T-helper 2 cell treated with Interferon-gamma antibody and Interleukin-4, amounts not matched to agents 5 μg/mL and 100 μg/mL, for 36 hours (primary cell): ENCODE measurements around the gene RYR2.

Experiments
- DNase-seq: peaks from one replicate; pipeline ENCODE4 v3.0.0; 2021; ENCODE audit warnings: low spot score
- H3K27ac Mint-ChIP-seq: one replicate; pipeline ENCODE4 v1.8.0; 2021; ENCODE audit warnings: mild to moderate bottlenecking, mixed read lengths
- H3K27me3 Mint-ChIP-seq: one replicate; pipeline ENCODE4 v1.8.0; 2021; ENCODE audit warnings: low read depth, mixed read lengths
- H3K36me3 Mint-ChIP-seq: one replicate; pipeline ENCODE4 v1.8.0; 2021; ENCODE audit warnings: low read depth, mixed read lengths
- H3K4me1 Mint-ChIP-seq: one replicate; pipeline ENCODE4 v1.8.0; 2021; ENCODE audit warnings: low read depth, mixed read lengths
- H3K4me3 Mint-ChIP-seq: one replicate; pipeline ENCODE4 v1.8.0; 2022; ENCODE audit warnings: mild to moderate bottlenecking, moderate library complexity, mixed read lengths
- H3K9me3 Mint-ChIP-seq: one replicate; pipeline ENCODE4 v1.8.0; 2021; ENCODE audit warnings: mixed read lengths

Gene RYR2

GRCh38 chr1:237187842-237188241 lies 145.9 kb downstream of the RYR2 start:
- Mint-ChIP-seq H3K4me1 (no peaks in the 10 kb centered on the region), H3K9me3 (no peaks in the 10 kb centered on the region), H3K27me3 (no peaks in the 10 kb centered on the region), H3K27ac (no peak overlapping the region), H3K4me3 (no peak overlapping the region), H3K36me3 (no peaks in the 10 kb centered on the region)
- no peak for DNase-seq

- DNase-seq: no peak
- H3K36me3 Mint-ChIP-seq: no peaks in the 10 kb centered on the region
- no peak overlapping the region for H3K27ac Mint-ChIP-seq
- H3K27me3 Mint-ChIP-seq: no peaks in the 10 kb centered on the region
- no peaks in the 10 kb centered on the region for H3K9me3 Mint-ChIP-seq
- no peak overlapping the region for H3K4me3 Mint-ChIP-seq
- no peaks in the 10 kb centered on the region for H3K4me1 Mint-ChIP-seq
Observed at GRCh38 chr1:237191403-237191802, 149.4 kb downstream of the RYR2 start.

GRCh38 chr1:237197470-237198425 lies 155.8 kb downstream of the RYR2 start:
- DNase-seq: no peak
- H3K27ac Mint-ChIP-seq: no peak overlapping the region

GRCh38 chr1:237199026-237199425 lies 157.0 kb downstream of the RYR2 start:
- Mint-ChIP-seq H3K9me3 (no peaks in the 10 kb centered on the region), H3K27me3 (no peaks in the 10 kb centered on the region), H3K36me3 (no peaks in the 10 kb centered on the region), H3K27ac (no peak overlapping the region), H3K4me1 (no peaks in the 10 kb centered on the region), H3K4me3 (no peak overlapping the region)
- no peak for DNase-seq

More at GRCh38 chr1:237197470-237198425, 155.8 kb downstream of the RYR2 start:
- H3K9me3 Mint-ChIP-seq: no peaks in the 10 kb centered on the region
- H3K27me3 Mint-ChIP-seq: no peaks in the 10 kb centered on the region
- no peaks in the 10 kb centered on the region for H3K36me3 Mint-ChIP-seq
- H3K4me3 Mint-ChIP-seq: no peak overlapping the region
- H3K4me1 Mint-ChIP-seq: no peaks in the 10 kb centered on the region

- no peaks in the 10 kb centered on the region for H3K9me3 Mint-ChIP-seq
- no peak overlapping the region for H3K27ac Mint-ChIP-seq
- H3K27me3 Mint-ChIP-seq: no peaks in the 10 kb centered on the region
- DNase-seq: no peak
- no peak overlapping the region for H3K4me3 Mint-ChIP-seq
- no peaks in the 10 kb centered on the region for H3K4me1 Mint-ChIP-seq
- no peaks in the 10 kb centered on the region for H3K36me3 Mint-ChIP-seq
Observed at GRCh38 chr1:237201155-237201554, 159.2 kb downstream of the RYR2 start.

GRCh38 chr1:237204841-237205240 lies 162.9 kb downstream of the RYR2 start:
- Mint-ChIP-seq H3K27me3 (no peaks in the 10 kb centered on the region), H3K4me1 (no peaks in the 10 kb centered on the region), H3K36me3 (no peaks in the 10 kb centered on the region), H3K4me3 (no peak overlapping the region), H3K27ac (no peak overlapping the region), H3K9me3 (no peaks in the 10 kb centered on the region)
- DNase-seq: no peak

GRCh38 chr1:237205400-237206064 lies 163.5 kb downstream of the RYR2 start:
- Mint-ChIP-seq H3K27me3 (no peaks in the 10 kb centered on the region), H3K4me3 (no peak overlapping the region), H3K27ac (no peak overlapping the region), H3K36me3 (no peaks in the 10 kb centered on the region), H3K9me3 (no peaks in the 10 kb centered on the region), H3K4me1 (no peaks in the 10 kb centered on the region)
- no peak for DNase-seq

- H3K4me3 Mint-ChIP-seq: no peak overlapping the region
- no peak for DNase-seq
- no peaks in the 10 kb centered on the region for H3K4me1 Mint-ChIP-seq
- H3K27ac Mint-ChIP-seq: no peak overlapping the region
- no peaks in the 10 kb centered on the region for H3K27me3 Mint-ChIP-seq
- H3K9me3 Mint-ChIP-seq: no peaks in the 10 kb centered on the region
- H3K36me3 Mint-ChIP-seq: no peaks in the 10 kb centered on the region
Observed at GRCh38 chr1:237206065-237206414, 164.1 kb downstream of the RYR2 start.

- no peak overlapping the region for H3K4me3 Mint-ChIP-seq
- no peak for DNase-seq
- H3K9me3 Mint-ChIP-seq: no peaks in the 10 kb centered on the region
- H3K27me3 Mint-ChIP-seq: peaks cover 6% of the 10 kb centered on the region
- no peak overlapping the region for H3K27ac Mint-ChIP-seq
- no peaks in the 10 kb centered on the region for H3K4me1 Mint-ChIP-seq
- no peaks in the 10 kb centered on the region for H3K36me3 Mint-ChIP-seq
Observed at GRCh38 chr1:237211031-237211430, 169.0 kb downstream of the RYR2 start.

- H3K27me3 Mint-ChIP-seq: peaks cover 6% of the 10 kb centered on the region
- H3K4me1 Mint-ChIP-seq: no peaks in the 10 kb centered on the region
- H3K9me3 Mint-ChIP-seq: no peaks in the 10 kb centered on the region
- no peak overlapping the region for H3K4me3 Mint-ChIP-seq
- no peak overlapping the region for H3K27ac Mint-ChIP-seq
- DNase-seq: no peak
- H3K36me3 Mint-ChIP-seq: no peaks in the 10 kb centered on the region
Observed at GRCh38 chr1:237211540-237211939, 169.6 kb downstream of the RYR2 start.

- Mint-ChIP-seq H3K9me3 (no peaks in the 10 kb centered on the region), H3K4me1 (no peaks in the 10 kb centered on the region), H3K27me3 (no peaks in the 10 kb centered on the region), H3K27ac (no peak overlapping the region), H3K36me3 (no peaks in the 10 kb centered on the region), H3K4me3 (no peak overlapping the region)
- no peak for DNase-seq
Observed at GRCh38 chr1:237219751-237220642, 178.0 kb downstream of the RYR2 start.

- H3K4me3 Mint-ChIP-seq: no peak overlapping the region
- DNase-seq: no peak
- no peaks in the 10 kb centered on the region for H3K36me3 Mint-ChIP-seq
- no peak overlapping the region for H3K27ac Mint-ChIP-seq
- no peaks in the 10 kb centered on the region for H3K9me3 Mint-ChIP-seq
- H3K4me1 Mint-ChIP-seq: no peaks in the 10 kb centered on the region
- H3K27me3 Mint-ChIP-seq: peaks cover 1% of the 10 kb centered on the region
Observed at GRCh38 chr1:237223419-237223818, 181.4 kb downstream of the RYR2 start.

GRCh38 chr1:237226177-237226944 lies 184.4 kb downstream of the RYR2 start:
- H3K36me3 Mint-ChIP-seq: no peaks in the 10 kb centered on the region

More at GRCh38 chr1:237226177-237226944, 184.4 kb downstream of the RYR2 start:
- Mint-ChIP-seq H3K27ac (no peak overlapping the region), H3K4me3 (no peak overlapping the region), H3K9me3 (no peaks in the 10 kb centered on the region), H3K27me3 (peaks cover 1% of the 10 kb centered on the region), H3K4me1 (no peaks in the 10 kb centered on the region)
- no peak for DNase-seq
